Keratinocyte (primary cell): ENCODE data around the gene LDB2. TPM values are rescaled to one million over a fixed set of nuclear protein-coding genes. Genes with fewer than 3 reads are reported as not detected.
"Not testable (repeated sequence)": the region's sequence is repeated elsewhere in the genome, so short reads cannot be mapped to it uniquely, and the experiment has no call there.

Experiments used
- DNase-seq: peaks from one replicate; pipeline ENCODE4 v3.0.0-alpha.2; 2011; ENCODE audit warnings: low read depth, missing footprints, low spot score
- FAIRE-seq: peaks from 2 replicates; lab custom pipeline; 2011; peaks lifted over from hg19 to GRCh38; lab: Jason Lieb, UNC
- H2AFZ ChIP-seq: 2 replicates; pipeline ENCODE4 v1.6.0; 2012; ENCODE audit warnings: low read length, control low read depth, inconsistent platforms; ENCODE audit not compliant: control insufficient read depth
- H3K27ac ChIP-seq: 2 replicates; pipeline ENCODE4 v1.5.1; 2011; ENCODE audit warnings: low read length; ENCODE audit not compliant: control insufficient read depth, insufficient read depth
- H3K27me3 ChIP-seq: 3 replicates; pipeline ENCODE4 v1.6.0; 2011; ENCODE audit warnings: low read length; ENCODE audit not compliant: control insufficient read depth, insufficient read depth; ENCODE audit errors: extremely low read depth
- H3K36me3 ChIP-seq, 2 experiments: 2 replicates in 1 of 2; 3 replicates in 1 of 2; pipeline ENCODE4 v1.5.1; 2011; ENCODE audit warnings: low read length in 2 of 2, mild to moderate bottlenecking in 1 of 2; ENCODE audit not compliant: control insufficient read depth in 2 of 2, insufficient read depth in 2 of 2; ENCODE audit errors: extremely low read depth in 1 of 2
- H3K4me1 ChIP-seq: 3 replicates; pipeline ENCODE4 v1.5.1; 2011; ENCODE audit warnings: low read length; ENCODE audit not compliant: control insufficient read depth, insufficient read depth; ENCODE audit errors: extremely low read depth
- H3K4me2 ChIP-seq: 3 replicates; pipeline ENCODE4 v1.6.0; 2011; ENCODE audit warnings: low read depth, low read length; ENCODE audit not compliant: control insufficient read depth, insufficient read depth; ENCODE audit errors: extremely low read depth
- H3K4me3 ChIP-seq, 3 experiments: fragments of 200-600 bp in 1 of 3; sonication (generic) in 1 of 3; 2 replicates in 2 of 3; 3 replicates in 1 of 3; pipeline ENCODE4 v1.5.1; 2011 to 2016; ENCODE audit warnings: low read length in 3 of 3, mild to moderate bottlenecking in 3 of 3, control low read depth in 2 of 3, inconsistent platforms in 1 of 3, low read depth in 1 of 3, mixed read lengths in 1 of 3, mixed run types in 1 of 3, moderate library complexity in 1 of 3; ENCODE audit not compliant: control insufficient read depth in 2 of 3, insufficient read depth in 2 of 3; ENCODE audit errors: extremely low read depth in 1 of 3
- H3K79me2 ChIP-seq: 2 replicates; pipeline ENCODE4 v1.6.0; 2012; ENCODE audit warnings: low read length; ENCODE audit not compliant: control insufficient read depth, insufficient read depth
- H3K9ac ChIP-seq: 3 replicates; pipeline ENCODE4 v1.6.0; 2011; ENCODE audit warnings: low read length; ENCODE audit not compliant: control insufficient read depth, insufficient read depth; ENCODE audit errors: extremely low read depth
- H3K9me1 ChIP-seq: 3 replicates; pipeline ENCODE4 v1.6.0; 2011; ENCODE audit warnings: low read length; ENCODE audit not compliant: control insufficient read depth, insufficient read depth; ENCODE audit errors: extremely low read depth
- H3K9me3 ChIP-seq: 2 replicates; pipeline ENCODE4 v1.5.1; 2012; ENCODE audit warnings: low read depth, low read length; ENCODE audit not compliant: control insufficient read depth
- H4K20me1 ChIP-seq: 3 replicates; pipeline ENCODE4 v1.6.0; 2011; ENCODE audit warnings: low read length; ENCODE audit not compliant: control insufficient read depth, insufficient read depth; ENCODE audit errors: extremely low read depth
- CTCF ChIP-seq, 3 experiments: IDR thresholded peaks in 1 of 3; conservative IDR thresholded peaks in 1 of 3; optimal IDR thresholded peaks in 1 of 3; 2 replicates in 2 of 3; 3 replicates in 1 of 3; pipeline versions ENCODE3 to v1.5.1; 2011; ENCODE audit warnings: low read length in 3 of 3, mild to moderate bottlenecking in 3 of 3, moderate library complexity in 2 of 3, control low read depth in 1 of 3, inconsistent platforms in 1 of 3; ENCODE audit not compliant: insufficient read depth in 2 of 3; ENCODE audit errors: extremely low read depth in 1 of 3
- EZH2 ChIP-seq: IDR thresholded peaks from one replicate; pipeline ENCODE4 v1.6.1; 2012; ENCODE audit warnings: inconsistent platforms, mild to moderate bottlenecking, low read length, moderate library complexity
- dilution Hi-C: fragments of 300-500 bp; cut with MboI; formaldehyde crosslinking; loops from one replicate; pipeline ENCODE4 v1.7.0; 2020; ENCODE audit warnings: low sequenced_read_pairs; ENCODE audit not compliant: extremely low pct_ligation_motif_present
- polyA plus RNA-seq, 5 experiments: library from polyadenylated mRNA; depleted of rRNA in 3 of 5; stranded (reverse) in 3 of 5; stranded (forward) in 1 of 5; unstranded in 1 of 5; fragments of >200 nt; gene quantifications; 1 replicate in 1 of 5; 2 replicates in 3 of 5; 3 replicates in 1 of 5; pipeline versions ENCODE4 v1.2.1 to v1.2.3, GENCODE V29; 2011 to 2012; ENCODE audit warnings: missing spikeins in 2 of 5, low read depth in 1 of 5, low replicate concordance in 1 of 5

LDB2 gene
- polyA plus RNA-seq, 1 donor (not counting 4 experiments of a cell fraction or from before 2014, with no cell fraction given) = not detected

GRCh38 chr4:16636304-16636703, 262.1 kb downstream of the LDB2 start:
- H3K36me3 ChIP-seq = no peaks in the 10 kb centered on the region
- H3K9ac ChIP-seq = no peak overlapping the region
- H3K4me3 ChIP-seq = no peak overlapping the region
- DNase-seq (no peak), FAIRE-seq (no peak)
- H4K20me1 ChIP-seq = no peaks in the 10 kb centered on the region
- no peak overlapping the region for H2AFZ ChIP-seq
- dilution Hi-C loops = no loop called here
- H3K9me1 ChIP-seq = no peaks in the 10 kb centered on the region
- H3K79me2 ChIP-seq = no peaks in the 10 kb centered on the region
- H3K27ac ChIP-seq = no peak overlapping the region
- no peaks in the 10 kb centered on the region for H3K4me1 ChIP-seq
- TF ChIP-seq EZH2 = no peak
- TF ChIP-seq CTCF (optimal IDR thresholded peaks at IDR 0.05 in 1 of 3, IDR thresholded peaks at IDR 0.05 in 1 of 3, conservative IDR thresholded peaks at IDR 0.05 in 1 of 3; ENCODE audit: extremely low read depth in 1 of 3, insufficient read depth in 2 of 3, low read length in 3 of 3) = no peak
- no peaks in the 10 kb centered on the region for H3K9me3 ChIP-seq
- H3K27me3 ChIP-seq = no peaks in the 10 kb centered on the region
- H3K4me2 ChIP-seq = no peak overlapping the region

GRCh38 chr4:16629274-16629673, 269.2 kb downstream of the LDB2 start:
- not testable (repeated sequence) for H4K20me1 ChIP-seq, H3K4me3 ChIP-seq, H3K27me3 ChIP-seq, H3K79me2 ChIP-seq, H3K9me3 ChIP-seq, H3K4me1 ChIP-seq, FAIRE-seq, H3K27ac ChIP-seq, DNase-seq, H2AFZ ChIP-seq, H3K9me1 ChIP-seq, H3K36me3 ChIP-seq, H3K4me2 ChIP-seq, H3K9ac ChIP-seq
- dilution Hi-C loops = loop anchor here (5.0 kb wide), 1 partner anchor 92 kb away; no protein-coding TSS in a partner anchor

GRCh38 chr4:16628835-16629234, 269.6 kb downstream of the LDB2 start:
- H3K9me1 ChIP-seq, H3K27me3 ChIP-seq, H3K36me3 ChIP-seq, H2AFZ ChIP-seq, H3K4me1 ChIP-seq, H3K79me2 ChIP-seq, H3K9ac ChIP-seq, H3K9me3 ChIP-seq, H3K27ac ChIP-seq, H3K4me2 ChIP-seq, FAIRE-seq, H4K20me1 ChIP-seq, H3K4me3 ChIP-seq, DNase-seq: not testable (repeated sequence)
- dilution Hi-C loops = loop anchor here (5.0 kb wide), 1 partner anchor 92 kb away; no protein-coding TSS in a partner anchor
